Measurements from ENCODE around the gene FUCA1.
A peak's percentile ranks its signal among the peaks of the same experiment; 100 is the strongest.
"Not testable (repeated sequence)": the region's sequence is repeated elsewhere in the genome, so short reads cannot be mapped to it uniquely, and the experiment has no call there.

FUCA1 gene

GRCh38 chr1:23845163-23845562 is 22.9 kb downstream of the FUCA1 start:
- no peaks in the 10 kb centered on the region for H3K27me3 ChIP-seq (ENCODE audit: control insufficient read depth, insufficient read depth, low read length, poor library complexity, severe bottlenecking)
- H3K36me3 ChIP-seq (ENCODE audit: control insufficient read depth, insufficient read depth, low read length), result no peaks in the 10 kb centered on the region
- 90 to 91% methylated on average over 2 of the region's 2 CpGs for WGBS, 2 experiments
- no peaks in the 10 kb centered on the region for H3K9me3 ChIP-seq (ENCODE audit: control insufficient read depth, low read length)
- H3K27ac ChIP-seq (ENCODE audit: insufficient read depth, low read depth, low read length, poor library complexity, severe bottlenecking), result no peak overlapping the region
- H3K4me3 ChIP-seq (ENCODE audit: insufficient read depth, low read depth, low read length), result no peak overlapping the region
- no peaks in the 10 kb centered on the region for H3K4me1 ChIP-seq (ENCODE audit: control insufficient read depth, insufficient read depth, low read length)

GRCh38 chr1:23843644-23844043 is 24.4 kb downstream of the FUCA1 start:
- Histone ChIP-seq H3K27me3 (ENCODE audit: control insufficient read depth, insufficient read depth, low read length, poor library complexity, severe bottlenecking) (no peaks in the 10 kb centered on the region), H3K9me3 (ENCODE audit: control insufficient read depth, low read length) (no peaks in the 10 kb centered on the region), H3K36me3 (ENCODE audit: control insufficient read depth, insufficient read depth, low read length) (no peaks in the 10 kb centered on the region), H3K27ac (ENCODE audit: insufficient read depth, low read depth, low read length, poor library complexity, severe bottlenecking) (no peak overlapping the region), H3K4me3 (ENCODE audit: insufficient read depth, low read depth, low read length) (no peak overlapping the region), H3K4me1 (ENCODE audit: control insufficient read depth, insufficient read depth, low read length) (no peaks in the 10 kb centered on the region)
- WGBS, 2 experiments, result 87% methylated on average over 4 of the region's 5 CpGs

- H3K36me3 ChIP-seq (ENCODE audit: control insufficient read depth, insufficient read depth, low read length), result no peaks in the 10 kb centered on the region
- peaks cover 27% of the 10 kb centered on the region for H3K27me3 ChIP-seq (ENCODE audit: control insufficient read depth, insufficient read depth, low read length, poor library complexity, severe bottlenecking)
- H3K9me3 ChIP-seq (ENCODE audit: control insufficient read depth, low read length), result no peaks in the 10 kb centered on the region
- no peaks in the 10 kb centered on the region for H3K4me1 ChIP-seq (ENCODE audit: control insufficient read depth, insufficient read depth, low read length)
- 2 to 4% methylated on average over 10 to 15 of the region's 21 CpGs for WGBS, 2 experiments
- H3K4me3 ChIP-seq (ENCODE audit: insufficient read depth, low read depth, low read length), result peak overlapping the region; percentile 2
- H3K27ac ChIP-seq (ENCODE audit: insufficient read depth, low read depth, low read length, poor library complexity, severe bottlenecking), result no peak overlapping the region
These were observed 29.7 kb downstream of the FUCA1 start for GRCh38 chr1:23838401-23838866.

- Histone ChIP-seq H3K4me1 (ENCODE audit: control insufficient read depth, insufficient read depth, low read length) (no peaks in the 10 kb centered on the region), H3K9me3 (ENCODE audit: control insufficient read depth, low read length) (no peaks in the 10 kb centered on the region), H3K36me3 (ENCODE audit: control insufficient read depth, insufficient read depth, low read length) (no peaks in the 10 kb centered on the region), H3K27me3 (ENCODE audit: control insufficient read depth, insufficient read depth, low read length, poor library complexity, severe bottlenecking) (peaks cover 27% of the 10 kb centered on the region), H3K4me3 (ENCODE audit: insufficient read depth, low read depth, low read length) (no peak overlapping the region), H3K27ac (ENCODE audit: insufficient read depth, low read depth, low read length, poor library complexity, severe bottlenecking) (no peak overlapping the region)
- WGBS, 2 experiments, result 27 to 33% methylated on average over 13 of the region's 13 CpGs
These were observed 30.2 kb downstream of the FUCA1 start for GRCh38 chr1:23837908-23838307.

GRCh38 chr1:23836037-23836436 is 32.1 kb downstream of the FUCA1 start:
- H3K4me1 ChIP-seq (ENCODE audit: control insufficient read depth, insufficient read depth, low read length), result no peaks in the 10 kb centered on the region
- H3K9me3 ChIP-seq (ENCODE audit: control insufficient read depth, low read length), result no peaks in the 10 kb centered on the region
- peaks cover 27% of the 10 kb centered on the region for H3K27me3 ChIP-seq (ENCODE audit: control insufficient read depth, insufficient read depth, low read length, poor library complexity, severe bottlenecking)
- no peaks in the 10 kb centered on the region for H3K36me3 ChIP-seq (ENCODE audit: control insufficient read depth, insufficient read depth, low read length)
- no peak overlapping the region for H3K27ac ChIP-seq (ENCODE audit: insufficient read depth, low read depth, low read length, poor library complexity, severe bottlenecking)
- 72 to 82% methylated on average over 2 to 3 of the region's 3 CpGs for WGBS, 2 experiments
- H3K4me3 ChIP-seq (ENCODE audit: insufficient read depth, low read depth, low read length), result no peak overlapping the region

- H3K4me1 ChIP-seq (ENCODE audit: control insufficient read depth, insufficient read depth, low read length); H3K27ac ChIP-seq (ENCODE audit: insufficient read depth, low read depth, low read length, poor library complexity, severe bottlenecking); H3K36me3 ChIP-seq (ENCODE audit: control insufficient read depth, insufficient read depth, low read length); H3K4me3 ChIP-seq (ENCODE audit: insufficient read depth, low read depth, low read length); H3K9me3 ChIP-seq (ENCODE audit: control insufficient read depth, low read length): not testable (repeated sequence)
- 89 to 90% methylated on average over 6 of the region's 6 CpGs for WGBS, 2 experiments
- H3K27me3 ChIP-seq (ENCODE audit: control insufficient read depth, insufficient read depth, low read length, poor library complexity, severe bottlenecking), result peaks cover 27% of the 10 kb centered on the region
These were observed 33.9 kb downstream of the FUCA1 start for GRCh38 chr1:23834156-23834555.

- Histone ChIP-seq H3K4me1 (ENCODE audit: control insufficient read depth, insufficient read depth, low read length) (peaks cover 4% of the 10 kb centered on the region), H3K36me3 (ENCODE audit: control insufficient read depth, insufficient read depth, low read length) (no peaks in the 10 kb centered on the region), H3K4me3 (ENCODE audit: insufficient read depth, low read depth, low read length) (no peak overlapping the region), H3K27ac (ENCODE audit: insufficient read depth, low read depth, low read length, poor library complexity, severe bottlenecking) (no peak overlapping the region), H3K27me3 (ENCODE audit: control insufficient read depth, insufficient read depth, low read length, poor library complexity, severe bottlenecking) (no peaks in the 10 kb centered on the region), H3K9me3 (ENCODE audit: control insufficient read depth, low read length) (no peaks in the 10 kb centered on the region)
- 85 to 98% methylated on average over 1 of the region's 1 CpG for WGBS, 2 experiments
These were observed 40.4 kb downstream of the FUCA1 start for GRCh38 chr1:23827717-23828116.

- not testable (repeated sequence) for H3K4me1 ChIP-seq (ENCODE audit: control insufficient read depth, insufficient read depth, low read length); H3K4me3 ChIP-seq (ENCODE audit: insufficient read depth, low read depth, low read length); H3K9me3 ChIP-seq (ENCODE audit: control insufficient read depth, low read length); H3K27ac ChIP-seq (ENCODE audit: insufficient read depth, low read depth, low read length, poor library complexity, severe bottlenecking); H3K27me3 ChIP-seq (ENCODE audit: control insufficient read depth, insufficient read depth, low read length, poor library complexity, severe bottlenecking); H3K36me3 ChIP-seq (ENCODE audit: control insufficient read depth, insufficient read depth, low read length)
- WGBS, 2 experiments, result 93 to 96% methylated on average over 13 of the region's 13 CpGs
These were observed 41.5 kb downstream of the FUCA1 start for GRCh38 chr1:23826590-23826989.

GRCh38 chr1:23825762-23826522 is 42.1 kb downstream of the FUCA1 start:
- H3K4me1 ChIP-seq (ENCODE audit: control insufficient read depth, insufficient read depth, low read length), result peaks cover 4% of the 10 kb centered on the region
- no peak overlapping the region for H3K27ac ChIP-seq (ENCODE audit: insufficient read depth, low read depth, low read length, poor library complexity, severe bottlenecking)
- 74 to 78% methylated on average over 24 of the region's 24 CpGs for WGBS, 2 experiments
- H3K4me3 ChIP-seq (ENCODE audit: insufficient read depth, low read depth, low read length), result peak overlapping the region; percentile 95
- no peaks in the 10 kb centered on the region for H3K36me3 ChIP-seq (ENCODE audit: control insufficient read depth, insufficient read depth, low read length)
- H3K27me3 ChIP-seq (ENCODE audit: control insufficient read depth, insufficient read depth, low read length, poor library complexity, severe bottlenecking), result no peaks in the 10 kb centered on the region
- H3K9me3 ChIP-seq (ENCODE audit: control insufficient read depth, low read length), result no peaks in the 10 kb centered on the region

GRCh38 chr1:23825076-23825761 is 42.9 kb downstream of the FUCA1 start, which contains the start of gene HMGCL:
Gene HMGCL (minus strand): TSS chr1:23825429. CDS start chr1:23825415, 14 bp downstream.
- Histone ChIP-seq H3K36me3 (ENCODE audit: control insufficient read depth, insufficient read depth, low read length) (no peaks in the 10 kb centered on the region), H3K27ac (ENCODE audit: insufficient read depth, low read depth, low read length, poor library complexity, severe bottlenecking) (no peak within 1 kb of the TSS), H3K4me3 (ENCODE audit: insufficient read depth, low read depth, low read length) (peak within 1 kb of the TSS; percentile 95), H3K9me3 (ENCODE audit: control insufficient read depth, low read length) (no peaks in the 10 kb centered on the region), H3K4me1 (ENCODE audit: control insufficient read depth, insufficient read depth, low read length) (peaks cover 4% of the 10 kb centered on the region), H3K27me3 (ENCODE audit: control insufficient read depth, insufficient read depth, low read length, poor library complexity, severe bottlenecking) (no peaks in the 10 kb centered on the region)
- WGBS, 2 experiments, result 0 to 1% methylated on average over 39 to 40 of the region's 42 CpGs

All from ectodermal cell (in vitro differentiated cells).